Pancreas (tissue), 10 donors: ENCODE results near the gene SGK1. TPM values are rescaled to one million over a fixed set of nuclear protein-coding genes. Genes with fewer than 3 reads are reported as not detected.

Experiments used
- ATAC-seq, 4 donors: fragments of 200-7000 bp; cut with Tn5 transposase; one replicate each; pipeline versions ENCODE4 v1.8.0 to v1.9.1; 2020; ENCODE audit warnings: mild to moderate bottlenecking in 4 of 4, moderate library complexity in 4 of 4
- DNase-seq, 6 donors: peaks; one replicate each; pipeline ENCODE4 v3.0.0-alpha.2; 2020
- FAIRE-seq: peaks from 2 replicates; lab custom pipeline; 2012; peaks lifted over from hg19 to GRCh38; lab: Jason Lieb, UNC
- H3K27ac ChIP-seq, 4 donors: fragments of 200-600 bp; sonication (generic); 1 replicate in 3 of 4; 2 replicates in 1 of 4; pipeline versions ENCODE4 v1.5.0 to v1.8.0; 2020
- H3K27me3 ChIP-seq, 4 donors: fragments of 200-600 bp; one replicate each; pipeline ENCODE4 v1.8.0; 2021
- H3K36me3 ChIP-seq, 3 donors: fragments of 200-600 bp; sonication (generic) in 1 of 3; one replicate each; pipeline versions ENCODE4 v1.5.0 to v1.8.0; 2020 to 2021
- H3K4me1 ChIP-seq, 3 donors: fragments of 200-600 bp; one replicate each; pipeline ENCODE4 v1.8.0; 2021
- H3K4me3 ChIP-seq, 4 donors: fragments of 200-600 bp; sonication (generic) in 2 of 4; one replicate each; pipeline versions ENCODE4 v1.5.0 to v1.8.0; 2020 to 2021
- H3K9me3 ChIP-seq, 4 donors: fragments of 200-600 bp; one replicate each; pipeline ENCODE4 v1.8.0; 2021
- WGBS, 2 donors: extraction: QIAGEN DNeasy Blood & Tissue Kit; methylation state at CpG; one replicate each; pipeline ENCODE4 v1.1.7; 2013; 5-methylcytosine and 5-hydroxymethylcytosine counted together
- intact Hi-C, 3 donors: fragments of 100-400 bp; cut with DNase I; formaldehyde crosslinking; loops; one replicate each; pipeline versions ENCODE4 v1.11.1 to v1.14.2; 2022
- polyA plus RNA-seq, 2 donors: library from polyadenylated mRNA; stranded (reverse); fragments of 200-250 nt; gene quantifications; one replicate each; pipeline ENCODE4 v1.2.3, GENCODE V29; 2013
- total RNA-seq, 6 donors: library from RNA; stranded (reverse); fragmentation: NEBNext Ultra II Directional in 4 of 6; extraction: Animal tissue kit (Norgen Biotek cat#: 25700) in 4 of 6; gene quantifications; one replicate each; pipeline versions ENCODE4 v1.2.1 to v1.2.4, GENCODE V29; 2021 to 2023
- TF ChIP-seq, protein P1 (sequence below), 4 donors: fragments of 200-600 bp; sonication (generic) in 3 of 4; IDR thresholded peaks; one replicate each; pipeline versions ENCODE4 v1.5.0 to v1.8.0; 2021; ENCODE audit warnings: antibody characterized with exemption in 4 of 4
- donor health status: healthy with polysubstance abuse.
- donor health status: DM: no; HTN: no; CAD: no; lungs with moderate emphysema.
- donor health status: DM: no; HTN: no; CAD: no.
- donor health status: control.
- donor health status: control.
- donor health status: Bipolar disorder and iron deficiency.
- donor health status: DM: yes; HTN: yes; CAD: no.
- donor health status: DM: no; HTN: no; CAD: no.
- donor health status: DM: no; HTN: no; CAD: no.
- donor health status: DM: yes; HTN: yes; CAD: no.

Gene SGK1
- total and polyA plus RNA-seq, 8 donors: 56.8 to 189 (median 95.4) TPM

DNA sequence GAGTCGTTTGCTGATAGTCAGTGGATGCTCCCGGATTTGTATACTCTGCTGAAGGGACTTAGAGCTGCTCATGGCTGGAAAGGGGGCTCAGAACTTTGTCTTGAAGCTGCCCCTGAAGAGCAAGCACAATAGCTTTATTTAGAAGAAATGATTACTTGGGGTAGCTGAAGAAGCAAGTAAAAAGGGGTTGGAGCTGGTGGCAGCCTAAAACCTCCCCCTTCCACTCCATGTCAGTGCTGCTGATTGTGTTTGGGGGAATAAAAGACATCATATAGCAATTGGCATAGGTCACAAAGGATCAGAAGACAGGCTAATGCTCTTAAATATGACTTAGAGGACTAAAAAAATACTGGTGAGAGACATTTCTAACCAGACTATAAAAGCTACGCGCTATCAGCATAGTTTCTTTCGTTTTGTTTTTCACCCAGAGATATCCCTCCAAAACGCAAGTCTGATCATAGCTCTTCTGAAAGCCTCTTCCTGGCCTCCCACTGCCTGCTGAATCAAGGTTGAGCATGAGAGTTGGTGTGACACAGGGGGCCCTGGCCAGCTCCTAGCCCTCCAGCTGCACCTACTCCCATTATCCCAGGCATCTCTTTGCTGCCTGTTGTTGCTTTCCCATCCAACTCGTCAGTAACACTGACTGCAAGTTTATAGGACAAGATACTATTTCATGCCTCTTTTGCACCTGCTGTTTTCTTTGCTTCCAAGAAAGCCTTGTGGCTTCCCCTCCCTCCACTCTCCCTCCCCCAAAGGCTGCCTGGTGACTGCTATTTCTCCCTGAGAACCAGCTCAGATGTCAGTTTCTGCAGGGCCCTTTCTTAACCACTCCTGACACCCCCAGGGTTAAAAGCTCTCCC is 33.9 kb upstream of the SGK1 start:
- Histone ChIP-seq H3K9me3 (no peaks in the 10 kb centered on the region), H3K4me1 (no peaks in the 10 kb centered on the region), H3K27ac (no peak overlapping the region), H3K36me3 (no peaks in the 10 kb centered on the region), H3K27me3 (no peaks in the 10 kb centered on the region), H3K4me3 (no peak overlapping the region)
- WGBS, 2 donors: 78 to 79% methylated on average over 7 of the region's 7 CpGs
- no peak for DNase-seq
- TF ChIP-seq, protein P1, sequence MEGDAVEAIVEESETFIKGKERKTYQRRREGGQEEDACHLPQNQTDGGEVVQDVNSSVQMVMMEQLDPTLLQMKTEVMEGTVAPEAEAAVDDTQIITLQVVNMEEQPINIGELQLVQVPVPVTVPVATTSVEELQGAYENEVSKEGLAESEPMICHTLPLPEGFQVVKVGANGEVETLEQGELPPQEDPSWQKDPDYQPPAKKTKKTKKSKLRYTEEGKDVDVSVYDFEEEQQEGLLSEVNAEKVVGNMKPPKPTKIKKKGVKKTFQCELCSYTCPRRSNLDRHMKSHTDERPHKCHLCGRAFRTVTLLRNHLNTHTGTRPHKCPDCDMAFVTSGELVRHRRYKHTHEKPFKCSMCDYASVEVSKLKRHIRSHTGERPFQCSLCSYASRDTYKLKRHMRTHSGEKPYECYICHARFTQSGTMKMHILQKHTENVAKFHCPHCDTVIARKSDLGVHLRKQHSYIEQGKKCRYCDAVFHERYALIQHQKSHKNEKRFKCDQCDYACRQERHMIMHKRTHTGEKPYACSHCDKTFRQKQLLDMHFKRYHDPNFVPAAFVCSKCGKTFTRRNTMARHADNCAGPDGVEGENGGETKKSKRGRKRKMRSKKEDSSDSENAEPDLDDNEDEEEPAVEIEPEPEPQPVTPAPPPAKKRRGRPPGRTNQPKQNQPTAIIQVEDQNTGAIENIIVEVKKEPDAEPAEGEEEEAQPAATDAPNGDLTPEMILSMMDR (IDR thresholded peaks at IDR 0.05): no peak
- ATAC-seq: peak in 1 of 4 donors; percentile 26
- FAIRE-seq: no peak
- intact Hi-C loops: no loop called here

DNA sequence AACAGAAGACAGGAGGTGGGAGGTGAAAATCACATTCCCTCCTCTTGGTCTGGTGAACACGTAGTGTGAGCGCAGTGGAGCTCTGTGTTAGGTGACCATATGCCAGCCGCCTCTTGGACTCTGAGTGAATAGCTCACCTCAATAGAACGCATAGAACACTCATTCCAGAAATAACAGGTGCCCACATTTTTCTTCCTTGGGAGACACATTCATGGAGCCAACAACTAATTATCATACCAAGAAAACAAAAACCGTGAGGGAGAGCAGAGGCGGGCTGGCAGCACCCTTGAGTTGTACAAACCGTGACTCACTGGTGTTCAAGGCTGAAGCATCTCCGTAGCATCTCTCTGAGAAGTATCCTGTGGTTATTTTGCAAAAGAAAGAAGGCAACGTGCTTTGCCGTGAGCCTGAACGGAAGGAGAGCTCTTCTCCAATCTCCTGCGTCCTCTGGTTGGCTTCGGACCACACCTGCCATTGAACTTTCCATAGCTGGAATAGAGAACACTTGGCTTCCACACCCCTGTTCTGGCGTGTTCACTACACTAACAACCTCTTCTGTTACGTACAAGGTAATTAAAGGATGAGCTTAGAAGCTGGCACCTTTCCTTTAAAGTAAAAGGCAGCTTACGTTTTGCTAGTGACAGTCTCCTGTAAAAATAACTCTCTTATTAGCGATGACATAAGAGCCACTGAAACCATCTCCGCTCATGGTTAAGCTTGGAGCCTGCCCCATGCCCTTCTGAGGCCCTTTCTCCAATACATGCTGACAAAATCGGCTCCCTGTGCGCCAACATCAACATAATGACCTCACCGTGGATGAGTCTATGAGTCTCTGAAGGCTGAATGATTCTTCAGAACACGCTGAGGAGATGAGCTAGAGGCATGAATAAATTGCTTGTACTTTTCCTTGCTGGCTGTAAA is 30.2 kb upstream of the SGK1 start:
- TF ChIP-seq, protein P1 (IDR thresholded peaks at IDR 0.05): no peak
- intact Hi-C loops: no loop called here
- Histone ChIP-seq H3K4me3 (no peak overlapping the region), H3K27ac (no peak overlapping the region), H3K4me1 (no peaks in the 10 kb centered on the region), H3K27me3 (no peaks in the 10 kb centered on the region), H3K9me3 (no peaks in the 10 kb centered on the region), H3K36me3 (no peaks in the 10 kb centered on the region)
- FAIRE-seq (no peak), ATAC-seq (peak in 1 of 4 donors; percentile 11), DNase-seq (no peak)
- 93 to 94% methylated on average over 22 of the region's 22 CpGs for WGBS, 2 donors

GRCh38 chr6:134346932-134347545 is 29.1 kb upstream of the SGK1 start:
- Histone ChIP-seq H3K36me3 (no peaks in the 10 kb centered on the region), H3K4me1 (no peaks in the 10 kb centered on the region), H3K27me3 (no peaks in the 10 kb centered on the region), H3K27ac (no peak overlapping the region), H3K9me3 (no peaks in the 10 kb centered on the region), H3K4me3 (no peak overlapping the region)
- FAIRE-seq (no peak), DNase-seq (no peak), ATAC-seq (no peak)
- TF ChIP-seq, protein P1 (IDR thresholded peaks at IDR 0.05): no peak
- intact Hi-C loops: no loop called here
- 93 to 96% methylated on average over 7 of the region's 7 CpGs for WGBS, 2 donors

DNA sequence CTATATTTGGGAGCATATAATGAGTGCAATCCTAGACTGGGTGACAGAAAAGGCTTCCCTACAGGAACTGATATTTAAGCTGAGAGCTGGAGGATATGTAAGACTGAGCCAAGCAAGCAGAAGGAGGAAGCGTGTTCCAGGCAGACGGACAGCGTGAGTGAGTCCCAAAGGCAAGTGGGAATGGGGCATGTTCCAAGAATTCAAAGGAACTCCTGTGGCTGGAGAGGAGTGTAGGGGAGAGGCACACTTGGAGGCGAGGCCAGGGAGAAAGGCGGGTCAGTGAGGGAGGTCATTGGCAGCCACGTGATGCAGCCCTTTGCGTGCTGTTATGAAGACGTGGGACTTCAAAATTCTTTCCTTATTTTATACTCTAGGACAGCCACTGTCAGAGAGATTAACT is 27.9 kb upstream of the SGK1 start:
- whole genome bisulfite sequencing, 2 donors: 83 to 90% methylated on average over 8 of the region's 8 CpGs
- Histone ChIP-seq H3K9me3 (no peaks in the 10 kb centered on the region), H3K4me1 (no peaks in the 10 kb centered on the region), H3K36me3 (no peaks in the 10 kb centered on the region), H3K4me3 (no peak overlapping the region), H3K27ac (no peak overlapping the region), H3K27me3 (no peaks in the 10 kb centered on the region)
- intact Hi-C loops: no loop called here
- no peak for FAIRE-seq
- DNase-seq: no peak
- peak in 2 of 4 donors; percentile 40 to 63 for ATAC-seq
- TF ChIP-seq, protein P1 (IDR thresholded peaks at IDR 0.05): no peak
